CD4-positive, alpha-beta memory T cell (primary cell): ENCODE data around the gene CD200. TPM values are rescaled to one million over a fixed set of nuclear protein-coding genes. Genes with fewer than 3 reads are reported as not detected.

Experiments
- CTCF ChIA-PET: fragments of 350-600 bp; sonication (Branson Sonifier 250); formaldehyde crosslinking; loops from one replicate; lab custom pipeline; 2021; ENCODE audit warnings: inconsistent platforms; ENCODE audit not compliant: partially characterized antibody; lab: Charles Lee
- POLR2A ChIA-PET: fragments of 350-600 bp; sonication (Branson Sonifier 250); formaldehyde crosslinking; loops from one replicate; lab custom pipeline; 2021; ENCODE audit not compliant: partially characterized antibody; lab: Charles Lee
- DNase-seq, 5 donors: peaks; one replicate each; pipeline versions ENCODE4 v3.0.0 to v3.0.0-alpha.2; 2020 to 2022; ENCODE audit warnings: mixed read lengths in 1 of 5
- H3K27ac ChIP-seq: one replicate; pipeline ENCODE4 v1.7.0; 2013; ENCODE audit warnings: low read depth, low read length
- H3K27me3 ChIP-seq: 2 replicates; pipeline ENCODE4 v1.7.0; 2013; ENCODE audit warnings: mild to moderate bottlenecking, low read length, moderate library complexity; ENCODE audit not compliant: insufficient read depth
- H3K36me3 ChIP-seq: 2 replicates; pipeline ENCODE4 v1.7.0; 2013; ENCODE audit warnings: mild to moderate bottlenecking, low read length, moderate library complexity; ENCODE audit not compliant: insufficient read depth
- H3K4me1 ChIP-seq: 2 replicates; pipeline ENCODE4 v1.7.0; 2013; ENCODE audit warnings: mild to moderate bottlenecking, low read length, moderate library complexity; ENCODE audit not compliant: insufficient read depth
- H3K4me3 ChIP-seq, 2 donors: one replicate each; pipeline ENCODE4 v1.7.0; 2013; ENCODE audit warnings: low read length in 2 of 2, mild to moderate bottlenecking in 1 of 2
- H3K9me3 ChIP-seq, 2 donors: one replicate each; pipeline ENCODE4 v1.7.0; 2013; ENCODE audit warnings: low read length in 2 of 2, control low read depth in 1 of 2; ENCODE audit not compliant: control insufficient read depth in 1 of 2
- H3K27ac Mint-ChIP-seq, 7 donors: one replicate each; pipeline ENCODE4 v1.8.0; 2020 to 2021; ENCODE audit warnings: mixed read lengths in 7 of 7, mild to moderate bottlenecking in 6 of 7, inconsistent platforms in 3 of 7, moderate library complexity in 3 of 7
- H3K27me3 Mint-ChIP-seq, 2 donors: one replicate each; pipeline ENCODE4 v1.8.0; 2020 to 2021; ENCODE audit warnings: mixed read lengths in 2 of 2
- H3K36me3 Mint-ChIP-seq, 2 donors: one replicate each; pipeline ENCODE4 v1.8.0; 2020 to 2021; ENCODE audit warnings: mixed read lengths in 2 of 2, inconsistent platforms in 1 of 2, mild to moderate bottlenecking in 1 of 2
- H3K4me1 Mint-ChIP-seq, 4 donors: one replicate each; pipeline ENCODE4 v1.8.0; 2020 to 2021; ENCODE audit warnings: mixed read lengths in 4 of 4, mild to moderate bottlenecking in 1 of 4
- H3K4me3 Mint-ChIP-seq, 8 donors: one replicate each; pipeline ENCODE4 v1.8.0; 2020 to 2021; ENCODE audit warnings: mixed read lengths in 8 of 8, mild to moderate bottlenecking in 7 of 8, moderate library complexity in 6 of 8, inconsistent platforms in 3 of 8
- H3K9me3 Mint-ChIP-seq, 8 donors: one replicate each; pipeline ENCODE4 v1.8.0; 2020 to 2021; ENCODE audit warnings: mixed read lengths in 8 of 8, mild to moderate bottlenecking in 5 of 8, inconsistent platforms in 3 of 8, moderate library complexity in 1 of 8
- intact Hi-C: fragments of 100-400 bp; cut with micrococcal nuclease; formaldehyde crosslinking; loops from one replicate; pipeline ENCODE4 v1.15.1; 2023
- polyA plus RNA-seq, 2 donors: library from polyadenylated mRNA; unstranded; fragments of 300-500 nt; fragmentation: Illumina TruSeq; gene quantifications; one replicate each; pipeline ENCODE4 v1.2.3, GENCODE V29; 2021
- total RNA-seq, 2 experiments: library from RNA; stranded (reverse); gene quantifications; one replicate each; pipeline ENCODE4 v1.2.3, GENCODE V29; 2021

Gene CD200
- total and polyA plus RNA-seq, 4 experiments from 2014 or later, result 0.93 to 1.8 (median 1.1) TPM

- Mint-ChIP-seq H3K9me3 (no peaks in the 10 kb centered on the region), H3K4me3 (peak overlapping the region; percentile 49 to 84 (median 80)), H3K4me1 (peaks cover 10 to 21% (median 14%) of the 10 kb centered on the region in 4 donors), H3K36me3 (no peaks in the 10 kb centered on the region), H3K27me3 (no peaks in the 10 kb centered on the region), H3K27ac (peak overlapping the region; percentile 38 to 84 (median 68))
- H3K4me1 ChIP-seq, result peaks cover 12% of the 10 kb centered on the region
- H3K9me3 ChIP-seq, result no peaks in the 10 kb centered on the region
- ChIA-PET CTCF (interaction anchor here (0.7 kb wide), 1 partner anchor 25 kb away, joined by 3 read pairs; the partner anchor contains the start of gene CD200), POLR2A (no interaction called here)
- intact Hi-C loops, result no loop called here
- peak overlapping the region in 1 of 2 donors; percentile 48 for H3K4me3 ChIP-seq
- H3K27me3 ChIP-seq, result no peaks in the 10 kb centered on the region
- peak; percentile 15 to 76 (median 36) for DNase-seq
- H3K36me3 ChIP-seq, result no peaks in the 10 kb centered on the region
- H3K27ac ChIP-seq, result peak overlapping the region; percentile 19
Observed at GRCh38 chr3:112357930-112358780, 25.2 kb downstream of the CD200 start.

- H3K4me1 ChIP-seq, result peaks cover 25% of the 10 kb centered on the region
- H3K9me3 Mint-ChIP-seq, result no peaks in the 10 kb centered on the region
- H3K36me3 Mint-ChIP-seq, result no peaks in the 10 kb centered on the region
- no peak overlapping the region for H3K4me3 Mint-ChIP-seq
- no peaks in the 10 kb centered on the region for H3K9me3 ChIP-seq
- H3K27me3 Mint-ChIP-seq, result no peaks in the 10 kb centered on the region
- POLR2A ChIA-PET, result no interaction called here
- H3K27ac ChIP-seq, result no peak overlapping the region
- H3K27ac Mint-ChIP-seq, result no peak overlapping the region
- no peak for DNase-seq
- CTCF ChIA-PET, result no interaction called here
- intact Hi-C loops, result no loop called here
- no peaks in the 10 kb centered on the region for H3K27me3 ChIP-seq
- H3K4me3 ChIP-seq, result no peak overlapping the region
- H3K4me1 Mint-ChIP-seq, result peaks cover 23 to 37% (median 29%) of the 10 kb centered on the region in 4 donors
- H3K36me3 ChIP-seq, result no peaks in the 10 kb centered on the region
Observed at GRCh38 chr3:112360561-112360960, 27.6 kb downstream of the CD200 start.

DNA sequence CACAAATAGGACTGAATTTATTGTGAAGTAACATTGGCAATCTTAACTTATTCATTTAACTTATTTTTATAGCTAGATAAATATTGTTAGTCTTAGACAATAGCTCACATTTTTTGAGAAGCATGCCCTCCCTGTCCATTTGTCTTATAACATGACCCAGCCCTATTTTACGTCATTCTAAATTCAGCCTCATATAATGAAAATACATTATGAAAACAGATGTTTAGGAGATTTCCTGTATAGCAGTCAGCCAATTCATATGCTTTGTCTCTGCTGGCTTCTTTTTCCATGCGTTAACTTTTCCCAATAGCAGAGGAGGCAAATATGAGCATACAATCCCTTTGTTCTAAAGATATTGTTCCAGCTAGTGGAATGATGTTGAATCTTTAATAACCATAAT is 29.3 kb downstream of the CD200 start:
- H3K27ac Mint-ChIP-seq, result no peak overlapping the region

DNA sequence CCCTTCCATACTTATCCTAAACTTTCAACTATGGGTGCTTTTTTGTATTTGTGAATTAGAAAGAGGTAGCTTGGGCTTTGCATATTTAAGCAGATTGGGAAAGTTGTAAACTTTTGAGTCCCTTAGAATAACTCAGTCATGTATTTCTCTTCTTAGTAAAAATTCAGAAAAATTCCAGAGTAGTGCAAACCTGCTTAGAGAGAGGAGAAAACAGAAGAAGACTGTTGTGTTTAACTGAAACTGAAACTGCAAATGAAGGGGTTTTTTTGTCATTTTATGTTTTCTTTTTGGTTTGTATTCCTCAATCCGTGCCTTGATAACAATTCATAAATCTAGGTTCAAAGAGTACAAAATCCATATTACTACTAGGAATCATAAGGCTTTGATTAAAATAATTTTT is 31.3 kb downstream of the CD200 start:
- H3K27ac ChIP-seq, result no peak overlapping the region

More for the DNA sequence above, 29.3 kb downstream of the CD200 start:
- Histone ChIP-seq H3K27me3 (no peaks in the 10 kb centered on the region), H3K36me3 (no peaks in the 10 kb centered on the region), H3K9me3 (no peaks in the 10 kb centered on the region), H3K4me3 (no peak overlapping the region), H3K4me1 (peaks cover 25% of the 10 kb centered on the region), H3K27ac (no peak overlapping the region)
- Mint-ChIP-seq H3K36me3 (no peaks in the 10 kb centered on the region), H3K9me3 (no peaks in the 10 kb centered on the region), H3K27me3 (no peaks in the 10 kb centered on the region), H3K4me1 (peaks cover 25 to 44% (median 30%) of the 10 kb centered on the region in 4 donors), H3K4me3 (no peak overlapping the region)
- no peak for DNase-seq
- ChIA-PET CTCF (no interaction called here), POLR2A (no interaction called here)
- intact Hi-C loops, result no loop called here

GRCh38 chr3:112365035-112365434 is 32.1 kb downstream of the CD200 start:
- Mint-ChIP-seq H3K27me3 (no peaks in the 10 kb centered on the region), H3K4me1 (peaks cover 13 to 23% (median 16%) of the 10 kb centered on the region in 4 donors), H3K9me3 (peaks cover 0 to 3% (median 0%) of the 10 kb centered on the region in 8 donors), H3K36me3 (no peaks in the 10 kb centered on the region), H3K4me3 (peak overlapping the region in 4 of 8 donors; percentile 19 to 68 (median 30)), H3K27ac (peak overlapping the region in 2 of 7 donors; percentile 41 to 75)
- Histone ChIP-seq H3K27ac (no peak overlapping the region), H3K4me1 (peaks cover 13% of the 10 kb centered on the region), H3K36me3 (no peaks in the 10 kb centered on the region), H3K9me3 (no peaks in the 10 kb centered on the region), H3K27me3 (no peaks in the 10 kb centered on the region), H3K4me3 (no peak overlapping the region)
- CTCF ChIA-PET, result no interaction called here
- no peak for DNase-seq
- POLR2A ChIA-PET, result no interaction called here
- intact Hi-C loops, result no loop called here

More for the DNA sequence above, 31.3 kb downstream of the CD200 start:
- intact Hi-C loops, result no loop called here
- DNase-seq, result no peak
- H3K9me3 ChIP-seq, result no peaks in the 10 kb centered on the region
- H3K36me3 ChIP-seq, result no peaks in the 10 kb centered on the region
- peak overlapping the region in 6 of 8 donors; percentile 3 to 68 (median 42) for H3K4me3 Mint-ChIP-seq
- no peaks in the 10 kb centered on the region for H3K27me3 ChIP-seq
- H3K27me3 Mint-ChIP-seq, result no peaks in the 10 kb centered on the region
- H3K4me1 ChIP-seq, result peaks cover 13% of the 10 kb centered on the region
- H3K4me3 ChIP-seq, result no peak overlapping the region
- ChIA-PET CTCF (no interaction called here), POLR2A (no interaction called here)
- peaks cover 13 to 24% (median 16%) of the 10 kb centered on the region in 4 donors for H3K4me1 Mint-ChIP-seq
- H3K9me3 Mint-ChIP-seq, result peaks cover 0 to 3% (median 0%) of the 10 kb centered on the region in 8 donors
- H3K27ac Mint-ChIP-seq, result peak overlapping the region in 5 of 7 donors; percentile 2 to 57 (median 13)
- H3K36me3 Mint-ChIP-seq, result no peaks in the 10 kb centered on the region

DNA sequence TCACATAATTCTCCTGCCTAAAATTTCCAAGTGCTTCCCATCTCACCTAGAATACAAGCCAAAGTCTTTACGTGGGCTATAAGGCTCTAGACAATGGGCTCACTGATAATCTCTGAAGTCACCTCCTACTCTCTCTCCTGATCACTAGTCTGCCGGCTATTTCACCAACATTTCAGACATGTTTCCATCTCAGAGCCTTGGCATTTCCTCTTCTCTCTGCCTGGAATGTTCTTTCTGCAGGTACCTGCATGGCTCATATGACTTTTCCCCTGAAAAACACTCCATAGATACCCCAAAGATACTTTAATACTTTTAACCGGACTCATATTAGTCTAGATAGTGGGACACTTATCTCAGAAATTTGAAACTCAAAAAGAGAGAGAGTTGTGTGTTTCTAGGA is 32.7 kb downstream of the CD200 start:
- Histone ChIP-seq H3K9me3 (no peaks in the 10 kb centered on the region), H3K36me3 (no peaks in the 10 kb centered on the region), H3K4me3 (no peak overlapping the region), H3K27me3 (no peaks in the 10 kb centered on the region), H3K27ac (no peak overlapping the region), H3K4me1 (peaks cover 13% of the 10 kb centered on the region)
- no peak for DNase-seq
- peak overlapping the region in 1 of 7 donors; percentile 8 for H3K27ac Mint-ChIP-seq
- POLR2A ChIA-PET, result no interaction called here
- intact Hi-C loops, result no loop called here
- H3K36me3 Mint-ChIP-seq, result no peaks in the 10 kb centered on the region
- no peaks in the 10 kb centered on the region for H3K27me3 Mint-ChIP-seq
- CTCF ChIA-PET, result no interaction called here
- peaks cover 13 to 23% (median 16%) of the 10 kb centered on the region in 4 donors for H3K4me1 Mint-ChIP-seq
- peak overlapping the region in 2 of 8 donors; percentile 15 to 55 for H3K4me3 Mint-ChIP-seq
- peaks cover 0 to 3% (median 0%) of the 10 kb centered on the region in 8 donors for H3K9me3 Mint-ChIP-seq

DNA sequence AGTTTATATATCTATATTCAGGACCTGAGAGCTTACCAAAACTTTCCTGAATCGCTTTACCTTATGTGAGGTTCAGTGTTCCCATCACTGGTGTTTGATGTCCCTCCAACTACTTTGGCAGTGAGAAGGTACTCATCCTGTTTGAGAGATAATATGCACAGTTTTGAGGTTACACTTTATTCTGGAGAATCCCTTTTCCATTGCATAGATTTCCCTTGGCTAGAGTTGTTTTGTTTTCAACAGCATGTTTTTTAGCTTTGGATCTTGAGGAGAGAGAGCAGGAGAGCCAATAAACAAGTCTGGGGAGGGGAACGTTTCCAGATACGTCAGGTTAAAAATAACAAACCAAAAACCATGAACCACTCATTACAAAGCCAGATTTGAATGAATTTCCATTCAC is 33.6 kb downstream of the CD200 start:
- H3K9me3 Mint-ChIP-seq, result peaks cover 0 to 3% (median 0%) of the 10 kb centered on the region in 8 donors
- no peak overlapping the region for H3K4me3 Mint-ChIP-seq
- intact Hi-C loops, result no loop called here
- H3K4me1 ChIP-seq, result peaks cover 13% of the 10 kb centered on the region
- H3K4me1 Mint-ChIP-seq, result peaks cover 13 to 23% (median 16%) of the 10 kb centered on the region in 4 donors
- H3K27ac ChIP-seq, result no peak overlapping the region
- CTCF ChIA-PET, result no interaction called here
- no peak overlapping the region for H3K27ac Mint-ChIP-seq
- no peaks in the 10 kb centered on the region for H3K36me3 Mint-ChIP-seq
- no peaks in the 10 kb centered on the region for H3K27me3 Mint-ChIP-seq
- no peaks in the 10 kb centered on the region for H3K9me3 ChIP-seq
- H3K4me3 ChIP-seq, result no peak overlapping the region
- no peaks in the 10 kb centered on the region for H3K27me3 ChIP-seq
- DNase-seq, result no peak
- POLR2A ChIA-PET, result no interaction called here
- no peaks in the 10 kb centered on the region for H3K36me3 ChIP-seq
